HepG2 (cell line): ENCODE measurements around the gene CD2. TPM values are rescaled to one million over a fixed set of nuclear protein-coding genes. Genes with fewer than 3 reads are reported as not detected.

Experiments used
- ATAC-seq: fragments of 200-7000 bp; cut with Tn5 transposase; 3 replicates; pipeline ENCODE4 v1.9.1; 2020; ENCODE audit warnings: mild to moderate bottlenecking, moderate library complexity
- BruUV-seq: library from RNA; stranded (reverse); fragments of 400-500 nt; replicated peaks from 2 replicates; lab custom pipeline; 2021; lab: Mats Ljungman, UMichigan
- CTCF ChIA-PET: fragments of 300-600 bp; formaldehyde crosslinking; extraction: SDS; loops from one replicate; lab custom pipeline; 2021; ENCODE audit warnings: low total read pairs, inconsistent platforms, low intra/inter-chr PET ratio; lab: Yijun Ruan, JAX
- POLR2A ChIA-PET: fragments of 350-600 bp; sonication (Branson Sonifier 250); formaldehyde crosslinking; loops from one replicate; lab custom pipeline; 2020; ENCODE audit warnings: antibody characterized with exemption, inconsistent platforms; lab: Yijun Ruan, JAX
- DNase-seq: peaks from one replicate; pipeline ENCODE4 v3.0.0-alpha.2; 2015; ENCODE audit warnings: low spot score
- FAIRE-seq: peaks from 3 replicates; lab custom pipeline; 2011; peaks lifted over from hg19 to GRCh38; lab: Jason Lieb, UNC
- H2AFZ ChIP-seq: one replicate; pipeline ENCODE4 v1.6.1; 2011; ENCODE audit warnings: low read length, inconsistent platforms
- H3K27ac ChIP-seq: fragments of 300-600 bp; 3 replicates; pipeline ENCODE4 v1.8.0; 2011; ENCODE audit warnings: mixed run types, mild to moderate bottlenecking, mixed read lengths, low read length, inconsistent platforms; ENCODE audit not compliant: insufficient read depth; ENCODE audit errors: extremely low read length
- H3K27me3 ChIP-seq, 2 experiments: fragments of 200-600 bp in 1 of 2; 2 replicates in 1 of 2; 3 replicates in 1 of 2; pipeline versions ENCODE4 v1.6.0 to v1.8.0; 2011; ENCODE audit warnings: low read length in 2 of 2, mild to moderate bottlenecking in 2 of 2, moderate library complexity in 2 of 2, inconsistent platforms in 1 of 2; ENCODE audit not compliant: insufficient read depth in 2 of 2, control insufficient read depth in 1 of 2
- H3K36me3 ChIP-seq, 2 experiments: fragments of 200-600 bp in 1 of 2; replicated peaks in 1 of 2; 2 replicates in 1 of 2; 3 replicates in 1 of 2; pipeline versions ENCODE4 v1.5.1 to v1.8.0; 2011; ENCODE audit warnings: low read length in 2 of 2, inconsistent platforms in 1 of 2; ENCODE audit not compliant: insufficient read depth in 2 of 2, control insufficient read depth in 1 of 2
- H3K4me1 ChIP-seq: 2 replicates; pipeline ENCODE4 v1.5.1; 2012; ENCODE audit warnings: low read length, inconsistent platforms; ENCODE audit not compliant: insufficient read depth
- H3K4me2 ChIP-seq: 2 replicates; pipeline ENCODE4 v1.6.0; 2011; ENCODE audit warnings: low read depth, low read length, inconsistent platforms
- H3K4me3 ChIP-seq, 3 experiments: fragments of 200-600 bp in 1 of 3; sonication (generic), shearing (Covaris generic) in 1 of 3; replicated peaks in 1 of 3; 2 replicates each; pipeline ENCODE4 v1.5.1; 2011 to 2016; ENCODE audit warnings: low read length in 3 of 3, inconsistent platforms in 2 of 3, low read depth in 2 of 3, mild to moderate bottlenecking in 2 of 3, control low read depth in 1 of 3, mixed read lengths in 1 of 3; ENCODE audit not compliant: insufficient read depth in 1 of 3
- H3K79me2 ChIP-seq: one replicate; pipeline ENCODE4 v1.6.1; 2011; ENCODE audit warnings: low read length, inconsistent platforms; ENCODE audit not compliant: insufficient read depth
- H3K9ac ChIP-seq: 2 replicates; pipeline ENCODE4 v1.6.0; 2011; ENCODE audit warnings: mild to moderate bottlenecking, low read depth, low read length, inconsistent platforms; ENCODE audit not compliant: insufficient read depth
- H3K9me3 ChIP-seq: 2 replicates; pipeline ENCODE4 v1.5.1; 2012; ENCODE audit warnings: mild to moderate bottlenecking, low read length
- H4K20me1 ChIP-seq: 2 replicates; pipeline ENCODE4 v1.6.0; 2011; ENCODE audit warnings: inconsistent platforms, mild to moderate bottlenecking, low read length, moderate library complexity; ENCODE audit not compliant: insufficient read depth
- BCL6 ChIP-seq: IDR thresholded peaks from 2 replicates; pipeline ENCODE4 v1.6.1; 2016; ENCODE audit warnings: missing genetic modification reagents, missing compliant biosample characterization
- DNMT3B ChIP-seq: conservative IDR thresholded peaks from 2 replicates; pipeline ENCODE4 v1.6.1; 2016; ENCODE audit warnings: missing biosample characterization, control low read depth
- ELF3 ChIP-seq: IDR thresholded peaks from 2 replicates; pipeline ENCODE4 v1.6.1; 2016; ENCODE audit warnings: missing genetic modification reagents, missing compliant biosample characterization
- ETV6 ChIP-seq: sonication (generic); formaldehyde crosslinking; conservative IDR thresholded peaks from 2 replicates; pipeline ENCODE4 v1.4.0; 2020; ENCODE audit warnings: missing genetic modification reagents
- PAWR ChIP-seq: sonication (generic); formaldehyde crosslinking; IDR thresholded peaks from 2 replicates; pipeline ENCODE4 v1.4.0; 2020; ENCODE audit warnings: missing genetic modification reagents, mild to moderate bottlenecking, borderline replicate concordance
- SKI ChIP-seq: fragments of 450-650 bp; IDR thresholded peaks from one replicate; pipeline ENCODE4 v1.6.1; 2018; ENCODE audit warnings: mild to moderate bottlenecking; ENCODE audit not compliant: partially characterized antibody
- SMARCE1 ChIP-seq: fragments of 450-650 bp; IDR thresholded peaks from 2 replicates; pipeline ENCODE4 v1.6.1; 2017; ENCODE audit warnings: borderline replicate concordance
- YY1 ChIP-seq: IDR thresholded peaks from 2 replicates; pipeline ENCODE4 v1.6.1; 2011; ENCODE audit warnings: low read length, low read depth, moderate library complexity, mild to moderate bottlenecking; ENCODE audit not compliant: insufficient read depth, insufficient replicate concordance
- ZBTB20 ChIP-seq: sonication (generic); formaldehyde crosslinking; IDR thresholded peaks from 2 replicates; pipeline ENCODE4 v1.8.1; 2023; ENCODE audit warnings: missing genetic modification reagents, low read depth, mild to moderate bottlenecking, borderline replicate concordance
- ZNF335 ChIP-seq: sonication (generic); formaldehyde crosslinking; IDR thresholded peaks from 2 replicates; pipeline ENCODE4 v1.4.0; 2020; ENCODE audit warnings: missing genetic modification reagents
- ZNF431 ChIP-seq: sonication (generic); formaldehyde crosslinking; IDR thresholded peaks from 2 replicates; pipeline ENCODE4 v1.9.0; 2022; ENCODE audit warnings: missing genetic modification reagents, low read depth, mild to moderate bottlenecking, borderline replicate concordance
- ZNF460 ChIP-seq: sonication (generic); formaldehyde crosslinking; IDR thresholded peaks from 2 replicates; pipeline ENCODE4 v1.5.1; 2020; ENCODE audit warnings: missing genetic modification reagents, mild to moderate bottlenecking, borderline replicate concordance
- ZNF615 ChIP-seq: sonication (generic); formaldehyde crosslinking; IDR thresholded peaks from 2 replicates; pipeline ENCODE4 v1.5.0; 2020; ENCODE audit warnings: mild to moderate bottlenecking, missing genetic modification reagents, borderline replicate concordance
- ZSCAN22 ChIP-seq: sonication (generic); formaldehyde crosslinking; IDR thresholded peaks from 2 replicates; pipeline ENCODE4 v1.4.0; 2020; ENCODE audit warnings: mild to moderate bottlenecking, missing genetic modification reagents
- WGBS: methylation state at CpG from one replicate; pipeline ENCODE4 v1.1.6; 2017; ENCODE audit warnings: low lambda C conversion rate; 5-methylcytosine and 5-hydroxymethylcytosine counted together
- in situ Hi-C: cut with HindIII; loops from 2 replicates; pipeline ENCODE4 v1.10.0; 2017; ENCODE audit warnings: low pct_unique_long_range_greater_than_20kb; ENCODE audit not compliant: extremely low pct_ligation_motif_present
- intact Hi-C: fragments of 100-400 bp; cut with micrococcal nuclease; formaldehyde crosslinking; loops from one replicate; pipeline ENCODE4 v1.10.0; 2022; ENCODE audit not compliant: unreplicated experiment
- polyA plus RNA-seq, 8 experiments: library from polyadenylated mRNA; depleted of rRNA in 3 of 8; stranded (reverse) in 7 of 8; unstranded in 1 of 8; fragments of >200 nt; fragmentation: Illumina TruSeq in 4 of 8; extraction: Trizol in 4 of 8; gene quantifications; 2 replicates each; pipeline versions ENCODE4 v1.2.1 to v1.2.3, GENCODE V29; 2011 to 2016; ENCODE audit warnings: low read depth in 4 of 8, missing spikeins in 1 of 8, mixed read lengths in 1 of 8; ENCODE audit not compliant: insufficient read depth in 1 of 8
- total RNA-seq, 5 experiments: library from RNA; depleted of rRNA; stranded (reverse); fragments of >200 nt; fragmentation: Illumina TruSeq; extraction: Trizol; gene quantifications; 2 replicates each; pipeline ENCODE4 v1.2.3, GENCODE V29; 2016; ENCODE audit warnings: low read depth in 1 of 5
- TF ChIP-seq, protein P1 (sequence below): fragments of 450-650 bp; IDR thresholded peaks from 2 replicates; pipeline ENCODE4 v1.6.1; 2016
- TF ChIP-seq, protein P2 (sequence below): sonication (generic); formaldehyde crosslinking; IDR thresholded peaks from 2 replicates; pipeline ENCODE4 v1.4.0; 2020; ENCODE audit warnings: missing genetic modification reagents
- TF ChIP-seq, protein P3 (sequence below): sonication (generic); formaldehyde crosslinking; IDR thresholded peaks from 2 replicates; pipeline ENCODE4; 2020; ENCODE audit warnings: missing genetic modification reagents, mild to moderate bottlenecking, borderline replicate concordance

Gene CD2
- total and polyA plus RNA-seq, 2 of the 13 experiments (the other 11 are each of a cell fraction or from before 2014, with no cell fraction given): not detected

DNA sequence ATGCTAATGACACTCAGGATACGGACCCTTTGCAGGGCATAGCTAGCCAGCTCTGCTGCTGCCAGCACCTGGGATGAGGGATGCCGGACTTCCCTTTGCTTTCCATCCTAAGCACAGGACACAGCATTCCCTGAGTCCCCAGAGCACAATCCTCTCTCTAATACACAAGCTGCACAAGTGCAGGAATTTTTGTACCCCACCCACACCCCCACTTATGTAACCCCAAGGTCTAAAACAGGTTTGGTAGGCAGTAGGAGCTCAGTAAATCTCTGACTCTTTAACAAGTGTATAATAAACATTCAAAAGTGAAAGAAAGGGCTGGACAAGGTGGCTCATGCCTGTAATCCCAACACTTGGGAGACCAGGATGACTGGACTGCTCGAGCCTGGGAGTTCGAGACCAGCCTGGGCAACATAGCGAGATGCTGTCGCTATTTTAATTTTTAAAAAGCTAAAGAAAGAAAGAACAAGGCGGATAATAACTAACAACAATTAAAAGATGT lies 44.5 kb upstream of the CD2 start (continued):
- TF ChIP-seq, protein P1, sequence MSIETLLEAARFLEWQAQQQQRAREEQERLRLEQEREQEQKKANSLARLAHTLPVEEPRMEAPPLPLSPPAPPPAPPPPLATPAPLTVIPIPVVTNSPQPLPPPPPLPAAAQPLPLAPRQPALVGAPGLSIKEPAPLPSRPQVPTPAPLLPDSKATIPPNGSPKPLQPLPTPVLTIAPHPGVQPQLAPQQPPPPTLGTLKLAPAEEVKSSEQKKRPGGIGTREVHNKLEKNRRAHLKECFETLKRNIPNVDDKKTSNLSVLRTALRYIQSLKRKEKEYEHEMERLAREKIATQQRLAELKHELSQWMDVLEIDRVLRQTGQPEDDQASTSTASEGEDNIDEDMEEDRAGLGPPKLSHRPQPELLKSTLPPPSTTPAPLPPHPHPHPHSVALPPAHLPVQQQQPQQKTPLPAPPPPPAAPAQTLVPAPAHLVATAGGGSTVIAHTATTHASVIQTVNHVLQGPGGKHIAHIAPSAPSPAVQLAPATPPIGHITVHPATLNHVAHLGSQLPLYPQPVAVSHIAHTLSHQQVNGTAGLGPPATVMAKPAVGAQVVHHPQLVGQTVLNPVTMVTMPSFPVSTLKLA: no peak
- no peak for TF ChIP-seq BCL6 (CRISPR knock-in tag)
- no peak for TF ChIP-seq YY1
- no peak for TF ChIP-seq ZBTB20 (CRISPR knock-in tag)
- TF ChIP-seq DNMT3B (CRISPR knock-in tag): no peak
- no peak for TF ChIP-seq ETV6 (CRISPR knock-in tag)
- TF ChIP-seq PAWR (CRISPR knock-in tag): no peak

DNA sequence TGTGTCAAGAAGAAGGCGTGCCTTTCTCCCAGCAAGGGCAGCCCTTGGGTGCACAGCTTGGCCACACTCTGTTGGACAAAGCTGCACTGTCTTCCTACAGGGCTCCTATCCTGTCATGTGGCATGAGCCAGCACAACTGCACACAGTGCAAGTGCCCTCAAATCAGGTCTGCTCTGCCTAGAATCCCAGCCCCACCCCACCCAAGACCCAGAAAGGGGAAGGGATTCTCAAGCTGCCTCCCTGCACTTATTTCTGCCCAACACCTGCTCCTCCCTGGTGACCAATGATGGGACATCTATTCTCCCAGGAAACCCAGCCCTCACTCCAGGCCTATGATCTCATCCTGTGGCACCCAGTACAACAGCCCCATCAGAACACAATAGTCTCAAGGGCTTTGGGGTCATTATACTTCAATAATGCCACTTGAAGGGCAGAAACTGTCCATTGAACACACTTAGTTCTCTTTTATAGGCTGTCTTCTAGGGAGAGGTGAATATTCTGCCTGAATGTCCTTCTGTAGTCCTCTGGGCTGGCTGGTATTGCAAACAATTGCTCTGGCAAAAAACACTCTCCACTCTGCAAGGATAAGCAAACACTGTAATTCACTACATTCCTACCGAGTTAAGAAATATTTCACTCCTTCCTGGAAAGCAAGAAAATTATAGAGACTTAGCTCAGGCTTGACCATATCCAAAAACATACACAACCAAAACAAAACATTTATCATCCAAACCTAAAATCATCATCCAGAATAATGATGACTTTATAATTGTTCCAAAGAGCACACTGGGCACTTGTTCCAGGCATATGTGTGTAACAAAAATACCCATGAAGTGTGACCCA lies 43.6 kb upstream of the CD2 start:
- Histone ChIP-seq H3K4me3 (no peak overlapping the region), H3K4me1 (no peaks in the 10 kb centered on the region), H3K36me3 (no peaks in the 10 kb centered on the region), H3K9ac (no peak overlapping the region), H3K4me2 (no peak overlapping the region), H4K20me1 (no peaks in the 10 kb centered on the region), H3K27me3 (no peaks in the 10 kb centered on the region), H2AFZ (no peak overlapping the region), H3K79me2 (no peaks in the 10 kb centered on the region), H3K9me3 (no peaks in the 10 kb centered on the region), H3K27ac (no peak overlapping the region)
- no peak for ATAC-seq
- 6% methylated on average over 2 of the region's 2 CpGs for WGBS
- intact Hi-C loops: no loop called here
- ChIA-PET POLR2A (no interaction called here), CTCF (no interaction called here)
- FAIRE-seq: no peak
- DNase-seq: no peak
- BruUV-seq: no TSS peak
- in situ Hi-C loops: no loop called here
- no peak for TF ChIP-seq SMARCE1
- TF ChIP-seq ZNF615 (CRISPR knock-in tag): no peak
- TF ChIP-seq, protein P2, sequence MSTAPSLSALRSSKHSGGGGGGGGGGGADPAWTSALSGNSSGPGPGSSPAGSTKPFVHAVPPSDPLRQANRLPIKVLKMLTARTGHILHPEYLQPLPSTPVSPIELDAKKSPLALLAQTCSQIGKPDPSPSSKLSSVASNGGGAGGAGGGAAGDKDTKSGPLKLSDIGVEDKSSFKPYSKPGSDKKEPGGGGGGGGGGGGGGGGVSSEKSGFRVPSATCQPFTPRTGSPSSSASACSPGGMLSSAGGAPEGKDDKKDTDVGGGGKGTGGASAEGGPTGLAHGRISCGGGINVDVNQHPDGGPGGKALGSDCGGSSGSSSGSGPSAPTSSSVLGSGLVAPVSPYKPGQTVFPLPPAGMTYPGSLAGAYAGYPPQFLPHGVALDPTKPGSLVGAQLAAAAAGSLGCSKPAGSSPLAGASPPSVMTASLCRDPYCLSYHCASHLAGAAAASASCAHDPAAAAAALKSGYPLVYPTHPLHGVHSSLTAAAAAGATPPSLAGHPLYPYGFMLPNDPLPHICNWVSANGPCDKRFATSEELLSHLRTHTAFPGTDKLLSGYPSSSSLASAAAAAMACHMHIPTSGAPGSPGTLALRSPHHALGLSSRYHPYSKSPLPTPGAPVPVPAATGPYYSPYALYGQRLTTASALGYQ (CRISPR knock-in tag): no peak
- TF ChIP-seq, protein P3, sequence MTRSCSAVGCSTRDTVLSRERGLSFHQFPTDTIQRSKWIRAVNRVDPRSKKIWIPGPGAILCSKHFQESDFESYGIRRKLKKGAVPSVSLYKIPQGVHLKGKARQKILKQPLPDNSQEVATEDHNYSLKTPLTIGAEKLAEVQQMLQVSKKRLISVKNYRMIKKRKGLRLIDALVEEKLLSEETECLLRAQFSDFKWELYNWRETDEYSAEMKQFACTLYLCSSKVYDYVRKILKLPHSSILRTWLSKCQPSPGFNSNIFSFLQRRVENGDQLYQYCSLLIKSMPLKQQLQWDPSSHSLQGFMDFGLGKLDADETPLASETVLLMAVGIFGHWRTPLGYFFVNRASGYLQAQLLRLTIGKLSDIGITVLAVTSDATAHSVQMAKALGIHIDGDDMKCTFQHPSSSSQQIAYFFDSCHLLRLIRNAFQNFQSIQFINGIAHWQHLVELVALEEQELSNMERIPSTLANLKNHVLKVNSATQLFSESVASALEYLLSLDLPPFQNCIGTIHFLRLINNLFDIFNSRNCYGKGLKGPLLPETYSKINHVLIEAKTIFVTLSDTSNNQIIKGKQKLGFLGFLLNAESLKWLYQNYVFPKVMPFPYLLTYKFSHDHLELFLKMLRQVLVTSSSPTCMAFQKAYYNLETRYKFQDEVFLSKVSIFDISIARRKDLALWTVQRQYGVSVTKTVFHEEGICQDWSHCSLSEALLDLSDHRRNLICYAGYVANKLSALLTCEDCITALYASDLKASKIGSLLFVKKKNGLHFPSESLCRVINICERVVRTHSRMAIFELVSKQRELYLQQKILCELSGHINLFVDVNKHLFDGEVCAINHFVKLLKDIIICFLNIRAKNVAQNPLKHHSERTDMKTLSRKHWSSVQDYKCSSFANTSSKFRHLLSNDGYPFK: no peak
- no peak for TF ChIP-seq ZNF460 (CRISPR knock-in tag)
- no peak for TF ChIP-seq ZNF431 (CRISPR knock-in tag)
- no peak for TF ChIP-seq ZSCAN22 (CRISPR knock-in tag)
- TF ChIP-seq ZNF335 (CRISPR knock-in tag): no peak
- TF ChIP-seq SKI: no peak
- no peak for TF ChIP-seq ELF3 (CRISPR knock-in tag)
